Measurements from ENCODE around the gene CACNA2D1.

DNA sequence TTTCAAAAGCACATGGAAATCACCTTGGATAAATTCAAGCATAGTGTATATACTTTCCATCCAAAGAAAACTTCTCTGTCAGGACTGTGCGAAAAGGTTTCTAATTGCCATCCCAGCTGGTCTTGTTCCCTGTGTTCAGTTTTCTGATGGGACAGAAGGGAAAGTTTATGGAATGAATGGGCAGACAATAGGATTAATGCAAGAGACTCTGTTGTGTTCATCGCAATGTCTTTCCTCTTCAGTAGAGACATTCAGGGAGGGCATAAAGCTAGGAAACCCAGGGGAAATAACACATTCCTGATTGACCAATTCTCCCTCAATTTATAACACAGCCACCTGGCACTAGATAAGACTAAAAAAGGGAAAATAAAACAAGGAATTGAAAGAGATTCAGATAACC is 78.9 kb downstream of the CACNA2D1 start:
- TF ChIP-seq POLR2AphosphoS5 (IDR thresholded peaks at IDR 0.05) (no peak), CTCF (IDR thresholded peaks at IDR 0.05) (no peak), POLR2A (IDR thresholded peaks at IDR 0.05) (no peak), EP300 (IDR thresholded peaks at IDR 0.05) (no peak)
